ENCODE results near the gene CTDP1.
"Not testable (repeated sequence)": the region's sequence is repeated elsewhere in the genome, so short reads cannot be mapped to it uniquely, and the experiment has no call there.

CTDP1 gene

GRCh38 chr18:79697178-79697577, 17.6 kb downstream of the CTDP1 start:
- DNase-seq = no peak

GRCh38 chr18:79697976-79698375, 18.4 kb downstream of the CTDP1 start:
- no peak for DNase-seq

GRCh38 chr18:79698668-79699335, 19.2 kb downstream of the CTDP1 start:
- DNase-seq = peak in 2 of 56 donors; percentile 29 to 34

GRCh38 chr18:79699653-79700052, 20.1 kb downstream of the CTDP1 start:
- DNase-seq = no peak

GRCh38 chr18:79702906-79703305, 23.3 kb downstream of the CTDP1 start:
- no peak for DNase-seq

GRCh38 chr18:79704631-79705030, 25.0 kb downstream of the CTDP1 start:
- no peak for DNase-seq

GRCh38 chr18:79705272-79705671, 25.7 kb downstream of the CTDP1 start:
- DNase-seq = no peak

- no peak for DNase-seq
These were observed 26.4 kb downstream of the CTDP1 start for GRCh38 chr18:79706006-79706405.

GRCh38 chr18:79706658-79707057, 27.1 kb downstream of the CTDP1 start:
- no peak for DNase-seq

GRCh38 chr18:79707239-79707638, 27.6 kb downstream of the CTDP1 start:
- DNase-seq = no peak

- no peak for DNase-seq
These were observed 28.1 kb downstream of the CTDP1 start for GRCh38 chr18:79707671-79708070.

GRCh38 chr18:79708412-79708811, 28.8 kb downstream of the CTDP1 start:
- no peak for DNase-seq

- no peak for DNase-seq
These were observed 32.7 kb downstream of the CTDP1 start for GRCh38 chr18:79712206-79712857.

GRCh38 chr18:79713341-79713740, 33.7 kb downstream of the CTDP1 start:
- no peak for DNase-seq

- DNase-seq = no peak
These were observed 35.1 kb downstream of the CTDP1 start for GRCh38 chr18:79714531-79715240.

- DNase-seq = no peak
These were observed 35.7 kb downstream of the CTDP1 start for GRCh38 chr18:79715280-79715679.

GRCh38 chr18:79717059-79717458, 37.5 kb downstream of the CTDP1 start:
- no peak for DNase-seq

GRCh38 chr18:79717555-79718074, 38.0 kb downstream of the CTDP1 start:
- no peak for DNase-seq

GRCh38 chr18:79718126-79718525, 38.5 kb downstream of the CTDP1 start:
- DNase-seq = no peak

- DNase-seq = no peak
These were observed 39.4 kb downstream of the CTDP1 start for GRCh38 chr18:79718878-79719477.

- not testable (repeated sequence) for DNase-seq
These were observed 40.1 kb downstream of the CTDP1 start for GRCh38 chr18:79719478-79720358.

Data from amygdala (tissue), 56 donors.